ENCODE data around the gene AK3. TPM values are rescaled to one million over a fixed set of nuclear protein-coding genes. Genes with fewer than 3 reads are reported as not detected.
"Not testable (repeated sequence)": the region's sequence is repeated elsewhere in the genome, so short reads cannot be mapped to it uniquely, and the experiment has no call there.

The AK3 gene
- polyA plus RNA-seq, 1 donor (not counting 4 experiments of a cell fraction or from before 2014, with no cell fraction given), result 45.8 TPM

- H4K20me1 ChIP-seq (ENCODE audit: control insufficient read depth, extremely low read depth, insufficient read depth, low read length), result no peaks in the 10 kb centered on the region
- H3K27me3 ChIP-seq (ENCODE audit: control insufficient read depth, extremely low read depth, insufficient read depth, low read length), result no peaks in the 10 kb centered on the region
- peak overlapping the region; percentile 97 for H3K4me2 ChIP-seq (ENCODE audit: control insufficient read depth, extremely low read depth, insufficient read depth, low read depth, low read length)
- no peaks in the 10 kb centered on the region for H3K9me1 ChIP-seq (ENCODE audit: control insufficient read depth, extremely low read depth, insufficient read depth, low read length)
- peak overlapping the region; percentile 83 for H3K9ac ChIP-seq (ENCODE audit: control insufficient read depth, extremely low read depth, insufficient read depth, low read length)
- H3K27ac ChIP-seq (ENCODE audit: control insufficient read depth, insufficient read depth, low read length), result peak overlapping the region; percentile 70
- H3K4me1 ChIP-seq (ENCODE audit: control insufficient read depth, extremely low read depth, insufficient read depth, low read length), result peaks cover 41% of the 10 kb centered on the region
- H3K36me3 ChIP-seq (ENCODE audit: control insufficient read depth in 2 of 2, extremely low read depth in 1 of 2, insufficient read depth in 2 of 2, low read length in 2 of 2), result no peaks in the 10 kb centered on the region
- H3K4me3 ChIP-seq (ENCODE audit: control insufficient read depth in 2 of 3, extremely low read depth in 1 of 3, insufficient read depth in 2 of 3, low read depth in 1 of 3, low read length in 3 of 3), result peak overlapping the region in 1 of 3 experiments; percentile 86
- FAIRE-seq, result no peak
- no peak for DNase-seq (ENCODE audit: low read depth, low spot score)
- dilution Hi-C loops (cut with MboI; ENCODE audit: extremely low pct_ligation_motif_present, low sequenced_read_pairs), result no loop called here
- TF ChIP-seq EZH2 (IDR thresholded peaks at IDR 0.05; ENCODE audit: low read length) (no peak), CTCF (optimal IDR thresholded peaks at IDR 0.05 in 1 of 3, IDR thresholded peaks at IDR 0.05 in 1 of 3, conservative IDR thresholded peaks at IDR 0.05 in 1 of 3; ENCODE audit: extremely low read depth in 1 of 3, insufficient read depth in 2 of 3, low read length in 3 of 3) (no peak)
- peaks cover 15% of the 10 kb centered on the region for H3K79me2 ChIP-seq (ENCODE audit: control insufficient read depth, insufficient read depth, low read length)
- no peaks in the 10 kb centered on the region for H3K9me3 ChIP-seq (ENCODE audit: control insufficient read depth, low read depth, low read length)
- H2AFZ ChIP-seq (ENCODE audit: control insufficient read depth, low read length), result no peak overlapping the region
These were observed 79.8 kb downstream of the AK3 start for GRCh38 chr9:4661165-4661564.

GRCh38 chr9:4660665-4661064 is 80.3 kb downstream of the AK3 start:
- H3K27ac ChIP-seq (ENCODE audit: control insufficient read depth, insufficient read depth, low read length); H3K9ac ChIP-seq (ENCODE audit: control insufficient read depth, extremely low read depth, insufficient read depth, low read length); H3K4me2 ChIP-seq (ENCODE audit: control insufficient read depth, extremely low read depth, insufficient read depth, low read depth, low read length); DNase-seq (ENCODE audit: low read depth, low spot score); H3K9me3 ChIP-seq (ENCODE audit: control insufficient read depth, low read depth, low read length); H3K27me3 ChIP-seq (ENCODE audit: control insufficient read depth, extremely low read depth, insufficient read depth, low read length); H3K36me3 ChIP-seq (ENCODE audit: control insufficient read depth in 2 of 2, extremely low read depth in 1 of 2, insufficient read depth in 2 of 2, low read length in 2 of 2); H2AFZ ChIP-seq (ENCODE audit: control insufficient read depth, low read length); H3K4me3 ChIP-seq (ENCODE audit: control insufficient read depth in 2 of 3, extremely low read depth in 1 of 3, insufficient read depth in 2 of 3, low read depth in 1 of 3, low read length in 3 of 3); FAIRE-seq; dilution Hi-C loops (cut with MboI; ENCODE audit: extremely low pct_ligation_motif_present, low sequenced_read_pairs); H3K9me1 ChIP-seq (ENCODE audit: control insufficient read depth, extremely low read depth, insufficient read depth, low read length); H4K20me1 ChIP-seq (ENCODE audit: control insufficient read depth, extremely low read depth, insufficient read depth, low read length): not testable (repeated sequence)
- Histone ChIP-seq H3K4me1 (ENCODE audit: control insufficient read depth, extremely low read depth, insufficient read depth, low read length) (peaks cover 37% of the 10 kb centered on the region), H3K79me2 (ENCODE audit: control insufficient read depth, insufficient read depth, low read length) (peaks cover 15% of the 10 kb centered on the region)

Other genes with a start within 250 kb of the AK3 start
- gene PLPP6, start 78.9 kb downstream of the AK3 start, polyA plus RNA-seq, result 5.6 to 7.7 TPM (median 6.6 TPM) in 3 replicates
- gene SPATA6L, start 74.7 kb downstream of the AK3 start, polyA plus RNA-seq, result 0.51 to 0.92 TPM (median 0.80 TPM) in 3 replicates
- 8.7 to 15.5 TPM (median 11.4 TPM) in 3 replicates for gene CDC37L1, start 61.6 kb downstream of the AK3 start, polyA plus RNA-seq
- 13.7 to 21.0 TPM (median 16.6 TPM) in 3 replicates for gene RCL1, start 51.7 kb upstream of the AK3 start, polyA plus RNA-seq
- gene JAK2, start 244.1 kb upstream of the AK3 start, polyA plus RNA-seq, result 2.6 to 5.4 TPM (median 3.9 TPM) in 3 replicates